ENCODE data around the gene CPNE2.

The CPNE2 gene

GRCh38 chr16:57147381-57148221 is 55.2 kb downstream of the CPNE2 start:
- no peak for DNase-seq

- DNase-seq: no peak
These were observed 56.1 kb downstream of the CPNE2 start for GRCh38 chr16:57148481-57148880.

- DNase-seq: no peak
These were observed 57.0 kb downstream of the CPNE2 start for GRCh38 chr16:57149391-57149790.

- no peak for DNase-seq
These were observed 58.4 kb downstream of the CPNE2 start for GRCh38 chr16:57150682-57151330.

GRCh38 chr16:57151369-57151768 is 59.0 kb downstream of the CPNE2 start:
- DNase-seq: no peak

GRCh38 chr16:57152096-57153093 is 60.0 kb downstream of the CPNE2 start:
- DNase-seq: no peak

- DNase-seq: no peak
These were observed 61.5 kb downstream of the CPNE2 start for GRCh38 chr16:57153841-57154240.

GRCh38 chr16:57155702-57156350 is 63.4 kb downstream of the CPNE2 start:
- no peak for DNase-seq

GRCh38 chr16:57156351-57156703 is 63.9 kb downstream of the CPNE2 start:
- no peak for DNase-seq

- DNase-seq: no peak
These were observed 65.2 kb downstream of the CPNE2 start for GRCh38 chr16:57157533-57157932.

- DNase-seq: no peak
These were observed 67.1 kb downstream of the CPNE2 start for GRCh38 chr16:57159447-57159846.

GRCh38 chr16:57163842-57164241 is 71.5 kb downstream of the CPNE2 start:
- no peak for DNase-seq

GRCh38 chr16:57165483-57165882 is 73.1 kb downstream of the CPNE2 start:
- DNase-seq: no peak

GRCh38 chr16:57165938-57166337 is 73.6 kb downstream of the CPNE2 start:
- no peak for DNase-seq

- no peak for DNase-seq
These were observed 74.1 kb downstream of the CPNE2 start for GRCh38 chr16:57166451-57166850.

- no peak for DNase-seq
These were observed 74.6 kb downstream of the CPNE2 start for GRCh38 chr16:57166951-57167350.

- DNase-seq: no peak
These were observed 75.2 kb downstream of the CPNE2 start for GRCh38 chr16:57167538-57167937.

- no peak for DNase-seq
These were observed 75.6 kb downstream of the CPNE2 start for GRCh38 chr16:57167953-57168352.

GRCh38 chr16:57169327-57169726 is 76.9 kb downstream of the CPNE2 start:
- DNase-seq: no peak

- DNase-seq: no peak
These were observed 80.4 kb downstream of the CPNE2 start for GRCh38 chr16:57172721-57173290.

- no peak for DNase-seq
These were observed 83.5 kb downstream of the CPNE2 start for GRCh38 chr16:57175896-57176295.

GRCh38 chr16:57178196-57178595 is 85.8 kb downstream of the CPNE2 start:
- DNase-seq: no peak
